Progenitor cell of endocrine pancreas (in vitro differentiated cells): ENCODE measurements around the gene GRN. TPM values are rescaled to one million over a fixed set of nuclear protein-coding genes. Genes with fewer than 3 reads are reported as not detected.
"Not testable (repeated sequence)": the region's sequence is repeated elsewhere in the genome, so short reads cannot be mapped to it uniquely, and the experiment has no call there.

Experiments
- DNase-seq: peaks from one replicate; pipeline ENCODE4 v3.0.0; 2021; ENCODE audit warnings: low spot score; ENCODE audit not compliant: unreplicated experiment
- H3K27ac Mint-ChIP-seq: 2 replicates; pipeline ENCODE4 v1.8.0; 2021; ENCODE audit warnings: mild to moderate bottlenecking, moderate library complexity, mixed read lengths
- H3K27me3 Mint-ChIP-seq: 2 replicates; pipeline ENCODE4 v1.8.0; 2021; ENCODE audit warnings: mixed read lengths
- H3K36me3 Mint-ChIP-seq: 2 replicates; pipeline ENCODE4 v1.8.0; 2022; ENCODE audit warnings: mixed read lengths; ENCODE audit not compliant: insufficient read depth
- H3K4me1 Mint-ChIP-seq: 2 replicates; pipeline ENCODE4 v1.8.0; 2021; ENCODE audit warnings: low read depth, mixed read lengths
- H3K4me3 Mint-ChIP-seq: 2 replicates; pipeline ENCODE4 v1.8.0; 2021; ENCODE audit warnings: low read depth, mild to moderate bottlenecking, moderate library complexity, mixed read lengths
- H3K9me3 Mint-ChIP-seq: 2 replicates; pipeline ENCODE4 v1.8.0; 2021; ENCODE audit warnings: low read depth, mixed read lengths
- CTCF ChIP-seq: fragments of 200-600 bp; sonication (generic); IDR thresholded peaks from one replicate; pipeline ENCODE4 v1.5.0; 2021; ENCODE audit warnings: antibody characterized with exemption, mild to moderate bottlenecking; ENCODE audit not compliant: unreplicated experiment
- total RNA-seq: library from RNA; stranded (reverse); gene quantifications from 2 replicates; pipeline ENCODE4 v1.2.1, GENCODE V29; 2021

Gene GRN
- total RNA-seq, 1 donor from 2014 or later = 99.7 TPM

- Mint-ChIP-seq H3K9me3 (no peaks in the 10 kb centered on the region), H3K4me3 (peak overlapping the region; percentile 58), H3K27me3 (peaks cover 18% of the 10 kb centered on the region), H3K4me1 (peaks cover 15% of the 10 kb centered on the region), H3K36me3 (no peaks in the 10 kb centered on the region), H3K27ac (no peak overlapping the region)
- TF ChIP-seq CTCF = no peak
- no peak for DNase-seq
These were observed 16.5 kb downstream of the GRN start for GRCh38 chr17:44361292-44362260.

- DNase-seq = no peak
- H3K9me3 Mint-ChIP-seq = no peaks in the 10 kb centered on the region
- peak overlapping the region; percentile 81 for H3K4me3 Mint-ChIP-seq
- H3K4me1 Mint-ChIP-seq = peaks cover 15% of the 10 kb centered on the region
- H3K36me3 Mint-ChIP-seq = no peaks in the 10 kb centered on the region
- TF ChIP-seq CTCF = no peak
- peaks cover 26% of the 10 kb centered on the region for H3K27me3 Mint-ChIP-seq
- H3K27ac Mint-ChIP-seq = no peak overlapping the region
These were observed 17.4 kb downstream of the GRN start for GRCh38 chr17:44362459-44362948.

- no peak for DNase-seq
These were observed 18.0 kb downstream of the GRN start for GRCh38 chr17:44362949-44363612.

GRCh38 chr17:44363613-44364159 is 18.6 kb downstream of the GRN start, which contains the start of gene FAM171A2:
FAM171A2 (minus strand) TSS chr17:44363853; CDS start chr17:44363714, 139 bp downstream.
- Mint-ChIP-seq H3K27me3 (peaks cover 29% of the 10 kb centered on the region), H3K4me3 (peak within 1 kb of the TSS; percentile 81), H3K27ac (peak within 1 kb of the TSS; percentile 83), H3K36me3 (no peaks in the 10 kb centered on the region), H3K9me3 (no peaks in the 10 kb centered on the region), H3K4me1 (peaks cover 15% of the 10 kb centered on the region)
- peak; percentile 73 for DNase-seq
- peak; percentile 94 for TF ChIP-seq CTCF

More at GRCh38 chr17:44362949-44363612, 18.0 kb downstream of the GRN start:
- peaks cover 29% of the 10 kb centered on the region for H3K27me3 Mint-ChIP-seq
- peak overlapping the region; percentile 74 for H3K27ac Mint-ChIP-seq
- H3K9me3 Mint-ChIP-seq = no peaks in the 10 kb centered on the region
- H3K36me3 Mint-ChIP-seq = no peaks in the 10 kb centered on the region
- peaks cover 15% of the 10 kb centered on the region for H3K4me1 Mint-ChIP-seq
- H3K4me3 Mint-ChIP-seq = peak overlapping the region; percentile 81
- no peak for TF ChIP-seq CTCF

- peak overlapping the region; percentile 77 for H3K4me3 Mint-ChIP-seq
- H3K27ac Mint-ChIP-seq, H3K9me3 Mint-ChIP-seq, H3K36me3 Mint-ChIP-seq, DNase-seq: not testable (repeated sequence)
- H3K27me3 Mint-ChIP-seq = peaks cover 29% of the 10 kb centered on the region
- H3K4me1 Mint-ChIP-seq = peaks cover 15% of the 10 kb centered on the region
These were observed 19.9 kb downstream of the GRN start for GRCh38 chr17:44365051-44365450.
